Liver (tissue), 9 donors: ENCODE measurements around the gene CREB5. TPM values are rescaled to one million over a fixed set of nuclear protein-coding genes. Genes with fewer than 3 reads are reported as not detected.

Experiments used
- DNase-seq: peaks from one replicate; pipeline ENCODE4 v3.0.0-alpha.2; 2017; ENCODE audit warnings: low spot score
- H3K27ac ChIP-seq, 2 donors: one replicate each; pipeline ENCODE4 v1.7.0; 2013; ENCODE audit warnings: inconsistent platforms in 2 of 2, low read length in 2 of 2, control low read depth in 1 of 2, low read depth in 1 of 2, mild to moderate bottlenecking in 1 of 2
- H3K27me3 ChIP-seq, 4 donors: one replicate each; pipeline versions ENCODE4 v1.6.1 to v1.7.0; 2013; ENCODE audit warnings: low read length in 3 of 4, inconsistent platforms in 1 of 4, mild to moderate bottlenecking in 1 of 4, moderate library complexity in 1 of 4; ENCODE audit not compliant: control insufficient read depth in 4 of 4, insufficient read depth in 4 of 4
- H3K36me3 ChIP-seq, 4 donors: one replicate each; pipeline versions ENCODE4 v1.6.1 to v1.7.0; 2013; ENCODE audit warnings: low read length in 3 of 4, mild to moderate bottlenecking in 3 of 4, low read depth in 1 of 4, moderate library complexity in 1 of 4; ENCODE audit not compliant: control insufficient read depth in 4 of 4, insufficient read depth in 3 of 4
- H3K4me1 ChIP-seq, 4 donors: one replicate each; pipeline versions ENCODE4 v1.6.1 to v1.7.0; 2013; ENCODE audit warnings: low read length in 3 of 4, mild to moderate bottlenecking in 3 of 4, moderate library complexity in 1 of 4; ENCODE audit not compliant: control insufficient read depth in 4 of 4, insufficient read depth in 4 of 4
- H3K4me3 ChIP-seq, 3 donors: one replicate each; pipeline versions ENCODE4 v1.6.1 to v1.7.0; 2013; ENCODE audit warnings: low read length in 3 of 3, control low read depth in 1 of 3, low read depth in 1 of 3, mild to moderate bottlenecking in 1 of 3
- H3K9ac ChIP-seq, 2 donors: one replicate each; pipeline ENCODE4 v1.7.0; 2013; ENCODE audit warnings: low read length in 2 of 2, mild to moderate bottlenecking in 2 of 2, moderate library complexity in 2 of 2, control low read depth in 1 of 2, low read depth in 1 of 2
- H3K9me3 ChIP-seq, 4 donors: one replicate each; pipeline versions ENCODE4 v1.6.1 to v1.7.0; 2013; ENCODE audit warnings: low read length in 3 of 4; ENCODE audit not compliant: control insufficient read depth in 4 of 4
- ATF3 ChIP-seq: IDR thresholded peaks from 2 replicates; pipeline ENCODE4 v1.6.1; 2016; ENCODE audit warnings: antibody characterized with exemption
- EGR1 ChIP-seq, 2 donors: IDR thresholded peaks; 2 replicates each; pipeline ENCODE4 v1.6.1; 2016 to 2018; ENCODE audit warnings: antibody characterized with exemption in 2 of 2, low read depth in 2 of 2
- FOXA1 ChIP-seq: IDR thresholded peaks from 2 replicates; pipeline ENCODE4 v1.6.1; 2016; ENCODE audit warnings: antibody characterized with exemption
- FOXA2 ChIP-seq: IDR thresholded peaks from 2 replicates; pipeline ENCODE4 v1.6.1; 2016; ENCODE audit warnings: antibody characterized with exemption
- GABPA ChIP-seq, 2 donors: IDR thresholded peaks in 1 of 2; conservative IDR thresholded peaks in 1 of 2; 2 replicates each; pipeline ENCODE4 v1.6.1; 2016; ENCODE audit warnings: antibody characterized with exemption in 2 of 2, mild to moderate bottlenecking in 1 of 2, moderate library complexity in 1 of 2
- HNF4A ChIP-seq, 2 donors: conservative IDR thresholded peaks; 2 replicates each; pipeline ENCODE4 v1.6.1; 2016; ENCODE audit warnings: antibody characterized with exemption in 2 of 2, mild to moderate bottlenecking in 2 of 2
- HNF4G ChIP-seq: IDR thresholded peaks from 2 replicates; pipeline ENCODE4 v1.6.1; 2016; ENCODE audit warnings: antibody characterized with exemption
- JUND ChIP-seq, 2 donors: IDR thresholded peaks; 2 replicates each; pipeline ENCODE4 v1.6.1; 2016; ENCODE audit warnings: antibody characterized with exemption in 2 of 2
- MAX ChIP-seq: IDR thresholded peaks from 2 replicates; pipeline ENCODE4 v1.6.1; 2016; ENCODE audit warnings: antibody characterized with exemption
- NR2F2 ChIP-seq: IDR thresholded peaks from 2 replicates; pipeline ENCODE4 v1.6.1; 2016; ENCODE audit warnings: antibody characterized with exemption
- RAD21 ChIP-seq, 2 donors: IDR thresholded peaks; 2 replicates each; pipeline ENCODE4 v1.6.1; 2016; ENCODE audit warnings: antibody characterized with exemption in 2 of 2, mild to moderate bottlenecking in 2 of 2
- REST ChIP-seq: IDR thresholded peaks from 2 replicates; pipeline ENCODE4 v1.6.1; 2016; ENCODE audit warnings: antibody characterized with exemption, mild to moderate bottlenecking
- RXRA ChIP-seq, 2 donors: IDR thresholded peaks; 2 replicates each; pipeline ENCODE4 v1.6.1; 2017 to 2018; ENCODE audit warnings: antibody characterized with exemption in 2 of 2, mild to moderate bottlenecking in 1 of 2
- SP1 ChIP-seq: IDR thresholded peaks from 2 replicates; pipeline ENCODE4 v1.6.1; 2018; ENCODE audit warnings: antibody characterized with exemption, mild to moderate bottlenecking
- TAF1 ChIP-seq: conservative IDR thresholded peaks from 2 replicates; pipeline ENCODE4 v1.6.1; 2016; ENCODE audit warnings: antibody characterized with exemption, mild to moderate bottlenecking
- YY1 ChIP-seq: IDR thresholded peaks from 2 replicates; pipeline ENCODE4 v1.6.1; 2016; ENCODE audit warnings: antibody characterized with exemption, mild to moderate bottlenecking
- ZBTB33 ChIP-seq: IDR thresholded peaks from 2 replicates; pipeline ENCODE4 v1.6.1; 2016; ENCODE audit warnings: antibody characterized with exemption
- WGBS: extraction: QIAGEN DNeasy Blood & Tissue Kit; methylation state at CpG from one replicate; pipeline ENCODE4 v1.1.7; 2013; 5-methylcytosine and 5-hydroxymethylcytosine counted together
- polyA plus RNA-seq, 2 donors: library from polyadenylated mRNA; stranded (reverse) in 1 of 2; unstranded in 1 of 2; fragments of 200-250 nt in 1 of 2; fragments of >200 nt in 1 of 2; fragmentation: Nextera tagmentation in 1 of 2; extraction: Ambion mirVana in 1 of 2; gene quantifications; one replicate each; pipeline versions ENCODE4 v1.2.1 to v1.2.3, GENCODE V29; 2013 to 2015
- total RNA-seq, 2 donors: library from RNA; depleted of rRNA; stranded (reverse); fragments of >200 nt; gene quantifications; one replicate each; pipeline ENCODE4 v1.2.3, GENCODE V29; 2014
- donor health status: healthy.
- donor health status: healthy.
- donor health status: healthy.
- donor health status: healthy.
- donor health status: healthy.

Gene CREB5
- total and polyA plus RNA-seq, 4 donors = 0.25 to 0.92 (median 0.67) TPM

- Histone ChIP-seq H3K27me3 (no peaks in the 10 kb centered on the region), H3K27ac (no peak overlapping the region), H3K36me3 (no peaks in the 10 kb centered on the region), H3K9me3 (no peaks in the 10 kb centered on the region), H3K4me1 (no peaks in the 10 kb centered on the region), H3K4me3 (no peak overlapping the region), H3K9ac (no peak overlapping the region)
- DNase-seq = no peak
- 13% methylated on average over 1 of the region's 1 CpG for WGBS
- TF ChIP-seq MAX (no peak), ATF3 (no peak), REST (no peak), YY1 (no peak), RXRA (IDR thresholded peaks at IDR 0.05) (no peak), JUND (IDR thresholded peaks at IDR 0.05) (no peak), SP1 (no peak), GABPA (IDR thresholded peaks at IDR 0.05 in 1 of 2, conservative IDR thresholded peaks at IDR 0.05 in 1 of 2) (no peak), TAF1 (no peak)
These were observed 43.7 kb downstream of the CREB5 start for GRCh38 chr7:28456044-28456443.

GRCh38 chr7:28458732-28459131 is 46.4 kb downstream of the CREB5 start:
- Histone ChIP-seq H3K36me3 (no peaks in the 10 kb centered on the region), H3K9ac (no peak overlapping the region), H3K4me3 (no peak overlapping the region), H3K27me3 (no peaks in the 10 kb centered on the region), H3K9me3 (no peaks in the 10 kb centered on the region), H3K27ac (no peak overlapping the region), H3K4me1 (no peaks in the 10 kb centered on the region)
- TF ChIP-seq JUND (IDR thresholded peaks at IDR 0.05) (no peak), ZBTB33 (no peak), TAF1 (no peak), GABPA (IDR thresholded peaks at IDR 0.05 in 1 of 2, conservative IDR thresholded peaks at IDR 0.05 in 1 of 2) (no peak), FOXA1 (no peak), NR2F2 (no peak), HNF4G (no peak)
- DNase-seq = no peak
- WGBS = 92% methylated on average over 8 of the region's 8 CpGs

GRCh38 chr7:28459306-28459705 is 47.0 kb downstream of the CREB5 start:
- Histone ChIP-seq H3K27ac (no peak overlapping the region), H3K4me1 (no peaks in the 10 kb centered on the region), H3K9ac (no peak overlapping the region), H3K36me3 (no peaks in the 10 kb centered on the region), H3K4me3 (no peak overlapping the region), H3K9me3 (no peaks in the 10 kb centered on the region), H3K27me3 (no peaks in the 10 kb centered on the region)
- 84% methylated on average over 4 of the region's 4 CpGs for WGBS
- no peak for DNase-seq
- TF ChIP-seq RAD21 (IDR thresholded peaks at IDR 0.05) (no peak), EGR1 (IDR thresholded peaks at IDR 0.05; ENCODE audit: low read depth in 2 of 2) (no peak), TAF1 (no peak), GABPA (IDR thresholded peaks at IDR 0.05 in 1 of 2, conservative IDR thresholded peaks at IDR 0.05 in 1 of 2) (no peak), FOXA1 (no peak), MAX (no peak), HNF4G (no peak), NR2F2 (no peak), JUND (IDR thresholded peaks at IDR 0.05) (no peak), HNF4A (conservative IDR thresholded peaks at IDR 0.05) (no peak), YY1 (no peak), REST (no peak), FOXA2 (no peak)
